Ascending aorta (tissue), 2 donors: Measurements from ENCODE around the gene LNPEP. TPM values are rescaled to one million over a fixed set of nuclear protein-coding genes. Genes with fewer than 3 reads are reported as not detected.

Experiments
- DNase-seq, 2 donors: peaks; one replicate each; pipeline ENCODE4 v3.0.0-alpha.2; 2019; ENCODE audit warnings: low spot score in 2 of 2
- H3K27ac ChIP-seq, 2 donors: fragments of 200-600 bp; sonication (generic); one replicate each; pipeline ENCODE4 v1.5.1; 2016 to 2017; ENCODE audit warnings: mild to moderate bottlenecking in 1 of 2
- H3K27me3 ChIP-seq: fragments of 200-600 bp; sonication (generic); one replicate; pipeline ENCODE4 v1.5.1; 2017
- H3K36me3 ChIP-seq, 2 donors: fragments of 200-600 bp; sonication (generic); one replicate each; pipeline ENCODE4 v1.5.1; 2016
- H3K4me1 ChIP-seq, 2 donors: fragments of 200-600 bp; sonication (generic); one replicate each; pipeline ENCODE4 v1.5.1; 2016 to 2017; ENCODE audit warnings: mild to moderate bottlenecking in 1 of 2
- H3K4me3 ChIP-seq, 2 donors: fragments of 200-600 bp; sonication (generic); one replicate each; pipeline ENCODE4 v1.5.1; 2016 to 2017; ENCODE audit warnings: mild to moderate bottlenecking in 1 of 2
- H3K9me3 ChIP-seq, 2 donors: fragments of 200-600 bp; sonication (generic); one replicate each; pipeline ENCODE4 v1.5.1; 2016
- CTCF ChIP-seq, 3 experiments: fragments of 200-600 bp in 2 of 3; fragments of 450-650 bp in 1 of 3; sonication (generic) in 2 of 3; IDR thresholded peaks; one replicate each; pipeline ENCODE4 v1.5.1; 2016 to 2019; ENCODE audit warnings: antibody characterized with exemption in 3 of 3, mild to moderate bottlenecking in 1 of 3, moderate library complexity in 1 of 3
- intact Hi-C: fragments of 100-400 bp; cut with DNase I; formaldehyde crosslinking; loops from one replicate; pipeline ENCODE4 v1.15.1; 2023
- total RNA-seq: library from RNA; depleted of rRNA; stranded (reverse); fragments of >200 nt; gene quantifications from one replicate; pipeline ENCODE4 v1.1.0, GENCODE V29; 2016

The LNPEP gene
- total RNA-seq, 1 donor from 2014 or later = 35.3 TPM

- Histone ChIP-seq H3K27ac (no peak overlapping the region), H3K27me3 (no peaks in the 10 kb centered on the region), H3K4me3 (no peak overlapping the region), H3K4me1 (no peaks in the 10 kb centered on the region), H3K9me3 (no peaks in the 10 kb centered on the region), H3K36me3 (no peaks in the 10 kb centered on the region)
- intact Hi-C loops = no loop called here
- DNase-seq = no peak
- no peak for TF ChIP-seq CTCF (IDR thresholded peaks at IDR 0.05)
These were observed 34.0 kb upstream of the LNPEP start for GRCh38 chr5:96901841-96902240.

- Histone ChIP-seq H3K27me3 (no peaks in the 10 kb centered on the region), H3K4me3 (no peak overlapping the region), H3K4me1 (no peaks in the 10 kb centered on the region), H3K9me3 (no peaks in the 10 kb centered on the region), H3K36me3 (no peaks in the 10 kb centered on the region), H3K27ac (no peak overlapping the region)
- intact Hi-C loops = no loop called here
- DNase-seq = no peak
- no peak for TF ChIP-seq CTCF (IDR thresholded peaks at IDR 0.05)
These were observed 33.0 kb upstream of the LNPEP start for GRCh38 chr5:96902876-96903275.

- no peaks in the 10 kb centered on the region for H3K27me3 ChIP-seq
- no peak for TF ChIP-seq CTCF (IDR thresholded peaks at IDR 0.05)
- no peaks in the 10 kb centered on the region for H3K4me1 ChIP-seq
- no peaks in the 10 kb centered on the region for H3K9me3 ChIP-seq
- DNase-seq = no peak
- no peaks in the 10 kb centered on the region for H3K36me3 ChIP-seq
- intact Hi-C loops = no loop called here
- no peak overlapping the region for H3K4me3 ChIP-seq
- H3K27ac ChIP-seq = no peak overlapping the region
These were observed 32.6 kb upstream of the LNPEP start for GRCh38 chr5:96903300-96903699.

GRCh38 chr5:96904054-96904931 lies 31.6 kb upstream of the LNPEP start:
- Histone ChIP-seq H3K9me3 (no peaks in the 10 kb centered on the region), H3K4me3 (no peak overlapping the region), H3K36me3 (peaks cover 0 to 3% of the 10 kb centered on the region in 2 donors), H3K27ac (no peak overlapping the region), H3K27me3 (no peaks in the 10 kb centered on the region), H3K4me1 (no peaks in the 10 kb centered on the region)
- DNase-seq = no peak
- no peak for TF ChIP-seq CTCF (IDR thresholded peaks at IDR 0.05)
- intact Hi-C loops = no loop called here

- Histone ChIP-seq H3K27me3 (no peaks in the 10 kb centered on the region), H3K9me3 (no peaks in the 10 kb centered on the region), H3K4me1 (no peaks in the 10 kb centered on the region), H3K4me3 (no peak overlapping the region), H3K36me3 (peaks cover 0 to 7% of the 10 kb centered on the region in 2 donors), H3K27ac (no peak overlapping the region)
- no peak for DNase-seq
- no peak for TF ChIP-seq CTCF (IDR thresholded peaks at IDR 0.05)
- intact Hi-C loops = no loop called here
These were observed 30.0 kb upstream of the LNPEP start for GRCh38 chr5:96905864-96906263.
